Activated CD8-positive, alpha-beta T cell treated with anti-CD3 and anti-CD28 coated beads for 36 hours (primary cell): ENCODE results near the gene RPS18. TPM values are rescaled to one million over a fixed set of nuclear protein-coding genes. Genes with fewer than 3 reads are reported as not detected.
"Not testable (repeated sequence)": the region's sequence is repeated elsewhere in the genome, so short reads cannot be mapped to it uniquely, and the experiment has no call there.

Source experiments
- ATAC-seq: fragments of 200-7000 bp; cut with Tn5 transposase; one replicate; pipeline ENCODE4 v1.10.0; 2021; ENCODE audit warnings: mild to moderate bottlenecking, moderate library complexity
- CTCF ChIA-PET: fragments of 350-600 bp; sonication (Branson Sonifier 250); formaldehyde crosslinking; loops from one replicate; lab custom pipeline; 2021; ENCODE audit warnings: antibody characterized with exemption; lab: Charles Lee
- POLR2A ChIA-PET: fragments of 350-600 bp; sonication (Branson Sonifier 250); formaldehyde crosslinking; loops from one replicate; lab custom pipeline; 2021; ENCODE audit warnings: antibody characterized with exemption; lab: Charles Lee
- DNase-seq: peaks from one replicate; pipeline ENCODE4 v3.0.0-alpha.2; 2020
- H3K27ac Mint-ChIP-seq: one replicate; pipeline ENCODE4 v1.8.0; 2021; ENCODE audit warnings: mild to moderate bottlenecking, mixed read lengths
- H3K27me3 Mint-ChIP-seq: one replicate; pipeline ENCODE4 v1.8.0; 2021; ENCODE audit warnings: mixed read lengths
- H3K36me3 Mint-ChIP-seq: one replicate; pipeline ENCODE4 v1.8.0; 2021; ENCODE audit warnings: low read depth, mixed read lengths
- H3K4me1 Mint-ChIP-seq: one replicate; pipeline ENCODE4 v1.8.0; 2021; ENCODE audit warnings: low read depth, mixed read lengths
- H3K4me3 Mint-ChIP-seq: one replicate; pipeline ENCODE4 v1.8.0; 2021; ENCODE audit warnings: mild to moderate bottlenecking, moderate library complexity, mixed read lengths
- H3K9me3 Mint-ChIP-seq: one replicate; pipeline ENCODE4 v1.8.0; 2021; ENCODE audit warnings: mixed read lengths
- intact Hi-C: fragments of 100-400 bp; cut with micrococcal nuclease; formaldehyde crosslinking; loops from one replicate; pipeline ENCODE4 v1.10.0; 2022
- total RNA-seq, 2 experiments: library from RNA; stranded (reverse); gene quantifications; one replicate each; pipeline ENCODE4 v1.2.3, GENCODE V29; 2021
- TF ChIP-seq, protein P1 (sequence below): fragments of 200-600 bp; IDR thresholded peaks from one replicate; pipeline ENCODE4 v1.8.0; 2022; ENCODE audit warnings: antibody characterized with exemption, mild to moderate bottlenecking

The RPS18 gene
- total RNA-seq, 2 experiments from 2014 or later = 4,910 to 4,938 TPM

DNA sequence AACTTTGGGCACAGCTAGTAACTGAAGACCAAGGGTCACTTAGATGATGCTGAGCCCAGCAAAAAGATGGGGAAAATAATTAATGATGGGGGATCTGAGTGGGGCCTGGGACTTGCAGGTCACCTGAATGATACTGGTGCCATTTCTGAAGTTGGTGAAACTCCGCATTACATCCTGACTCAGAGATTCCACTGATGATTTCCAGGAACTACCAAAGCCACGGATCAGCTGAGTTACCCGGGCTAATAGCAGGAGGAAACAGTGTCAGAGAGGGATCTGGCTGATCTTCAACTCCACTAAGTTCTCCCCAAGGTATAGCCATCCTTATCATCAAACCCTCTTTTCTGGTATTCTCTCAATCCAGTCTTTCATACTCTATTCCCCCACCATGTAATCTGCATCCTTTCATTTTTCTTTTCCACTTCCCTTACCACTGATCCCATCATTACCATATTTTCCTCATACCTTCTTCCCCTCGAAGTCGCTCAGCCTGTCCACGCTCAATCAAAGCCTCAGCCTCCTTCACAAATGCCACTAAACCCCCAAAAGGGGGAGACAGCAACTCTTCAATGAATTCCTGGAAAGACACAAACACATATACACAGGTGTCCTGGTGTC, 20.4 kb upstream of the RPS18 start:
- intact Hi-C loops = no loop called here
- H3K4me1 Mint-ChIP-seq = peaks cover 34% of the 10 kb centered on the region
- no peak for ATAC-seq
- no peak for DNase-seq
- peaks cover 31% of the 10 kb centered on the region for H3K36me3 Mint-ChIP-seq
- H3K4me3 Mint-ChIP-seq = peak overlapping the region; percentile 16
- peak overlapping the region; percentile 63 for H3K27ac Mint-ChIP-seq
- TF ChIP-seq, protein P1, sequence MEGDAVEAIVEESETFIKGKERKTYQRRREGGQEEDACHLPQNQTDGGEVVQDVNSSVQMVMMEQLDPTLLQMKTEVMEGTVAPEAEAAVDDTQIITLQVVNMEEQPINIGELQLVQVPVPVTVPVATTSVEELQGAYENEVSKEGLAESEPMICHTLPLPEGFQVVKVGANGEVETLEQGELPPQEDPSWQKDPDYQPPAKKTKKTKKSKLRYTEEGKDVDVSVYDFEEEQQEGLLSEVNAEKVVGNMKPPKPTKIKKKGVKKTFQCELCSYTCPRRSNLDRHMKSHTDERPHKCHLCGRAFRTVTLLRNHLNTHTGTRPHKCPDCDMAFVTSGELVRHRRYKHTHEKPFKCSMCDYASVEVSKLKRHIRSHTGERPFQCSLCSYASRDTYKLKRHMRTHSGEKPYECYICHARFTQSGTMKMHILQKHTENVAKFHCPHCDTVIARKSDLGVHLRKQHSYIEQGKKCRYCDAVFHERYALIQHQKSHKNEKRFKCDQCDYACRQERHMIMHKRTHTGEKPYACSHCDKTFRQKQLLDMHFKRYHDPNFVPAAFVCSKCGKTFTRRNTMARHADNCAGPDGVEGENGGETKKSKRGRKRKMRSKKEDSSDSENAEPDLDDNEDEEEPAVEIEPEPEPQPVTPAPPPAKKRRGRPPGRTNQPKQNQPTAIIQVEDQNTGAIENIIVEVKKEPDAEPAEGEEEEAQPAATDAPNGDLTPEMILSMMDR = no peak
- no peaks in the 10 kb centered on the region for H3K27me3 Mint-ChIP-seq
- ChIA-PET CTCF (interaction anchor here (3.9 to 4.7 kb wide), 2 partner anchors 54 to 126 kb away, joined by 51 to 75 read pairs; partner anchors contain the start of genes RXRB and SLC39A7), POLR2A (interaction anchor here (0.6 to 5.2 kb wide), 9 partner anchors 9 to 170 kb away, joined by 3 to 53 read pairs (median 5); partner anchors contain the start of genes RING1, RPS18 and VPS52)
- no peaks in the 10 kb centered on the region for H3K9me3 Mint-ChIP-seq

DNA sequence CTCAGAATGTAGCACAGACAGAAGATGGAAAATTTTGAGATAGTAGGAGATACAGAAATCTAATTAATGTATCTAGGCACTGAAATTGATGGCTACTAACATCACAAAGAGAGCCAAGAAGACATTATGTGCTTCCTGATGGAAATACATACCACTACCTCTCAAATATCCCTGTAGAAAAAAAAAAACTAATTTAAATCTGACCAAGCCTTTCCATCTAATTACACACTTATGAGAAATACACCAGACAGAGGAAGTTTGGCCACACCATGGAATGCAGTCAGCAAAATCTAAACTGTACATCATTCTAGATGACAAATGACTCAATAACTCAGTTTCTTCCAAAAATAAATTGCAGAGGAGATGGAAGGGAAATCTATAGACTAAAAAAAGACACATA, 19.1 kb upstream of the RPS18 start:
- ATAC-seq (no peak), DNase-seq (no peak)
- intact Hi-C loops = no loop called here
- Mint-ChIP-seq H3K27ac (no peak overlapping the region), H3K36me3 (peaks cover 31% of the 10 kb centered on the region), H3K4me1 (peaks cover 34% of the 10 kb centered on the region), H3K27me3 (no peaks in the 10 kb centered on the region), H3K9me3 (no peaks in the 10 kb centered on the region), H3K4me3 (no peak overlapping the region)
- ChIA-PET CTCF (no interaction called here), POLR2A (no interaction called here)
- TF ChIP-seq, protein P1 = no peak

DNA sequence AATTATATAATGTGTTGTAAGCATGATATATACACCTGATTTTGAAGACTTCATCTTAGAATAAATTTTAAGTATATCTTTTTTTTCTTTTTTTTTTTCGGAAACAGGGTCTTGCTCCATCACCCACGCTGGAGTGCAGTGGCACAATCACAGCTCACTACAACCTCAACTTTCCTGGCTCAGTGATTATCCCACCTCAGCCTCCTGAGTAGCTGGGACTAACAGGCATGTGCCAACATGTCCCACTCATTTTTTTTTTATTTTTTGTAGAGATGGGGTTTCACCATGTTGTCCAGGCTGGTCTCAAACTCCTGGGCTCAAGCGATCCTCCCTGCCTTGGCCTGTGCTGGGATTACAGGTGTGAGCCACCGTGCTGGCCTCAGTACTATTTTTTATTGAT, 17.3 kb upstream of the RPS18 start:
- intact Hi-C loops = no loop called here
- no peak overlapping the region for H3K27ac Mint-ChIP-seq
- ATAC-seq (no peak), DNase-seq (no peak)
- ChIA-PET CTCF (no interaction called here), POLR2A (interaction anchor here (5.1 kb wide), 1 partner anchor 16 kb away, joined by 32 read pairs; the partner anchor contains the start of genes RPS18 and VPS52)
- peaks cover 35% of the 10 kb centered on the region for H3K36me3 Mint-ChIP-seq
- TF ChIP-seq, protein P1 = no peak
- no peaks in the 10 kb centered on the region for H3K9me3 Mint-ChIP-seq
- no peak overlapping the region for H3K4me3 Mint-ChIP-seq
- peaks cover 29% of the 10 kb centered on the region for H3K4me1 Mint-ChIP-seq
- H3K27me3 Mint-ChIP-seq = no peaks in the 10 kb centered on the region

DNA sequence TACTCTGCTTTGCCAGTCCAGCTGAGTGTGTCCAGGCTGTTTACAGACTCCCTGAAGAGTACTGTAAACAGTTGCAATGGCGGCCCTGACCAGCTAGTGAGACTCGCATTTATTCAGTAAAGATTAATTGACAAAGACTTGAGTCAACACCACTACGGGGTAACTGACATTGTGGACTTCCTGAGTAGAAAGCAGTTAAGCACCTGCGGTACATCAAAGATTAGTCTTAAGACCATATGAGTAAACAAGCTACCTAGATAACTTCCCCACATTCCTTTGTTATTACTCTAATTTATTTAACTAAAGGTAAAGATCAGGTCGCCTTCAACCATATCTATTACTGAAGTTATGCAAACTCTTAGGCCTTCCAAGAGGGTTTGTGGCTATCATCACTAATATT, 12.8 kb upstream of the RPS18 start:
- TF ChIP-seq, protein P1 = no peak
- DNase-seq (no peak), ATAC-seq (no peak)
- intact Hi-C loops = no loop called here
- Mint-ChIP-seq H3K36me3 (peaks cover 30% of the 10 kb centered on the region), H3K4me1 (peaks cover 9% of the 10 kb centered on the region), H3K9me3 (no peaks in the 10 kb centered on the region), H3K27me3 (no peaks in the 10 kb centered on the region), H3K4me3 (no peak overlapping the region), H3K27ac (no peak overlapping the region)
- POLR2A ChIA-PET = interaction anchor here (1.7 to 5.1 kb wide), 2 partner anchors 10 to 12 kb away, joined by 7 to 32 read pairs; partner anchors contain the start of genes RPS18 and VPS52
- CTCF ChIA-PET = no interaction called here

DNA sequence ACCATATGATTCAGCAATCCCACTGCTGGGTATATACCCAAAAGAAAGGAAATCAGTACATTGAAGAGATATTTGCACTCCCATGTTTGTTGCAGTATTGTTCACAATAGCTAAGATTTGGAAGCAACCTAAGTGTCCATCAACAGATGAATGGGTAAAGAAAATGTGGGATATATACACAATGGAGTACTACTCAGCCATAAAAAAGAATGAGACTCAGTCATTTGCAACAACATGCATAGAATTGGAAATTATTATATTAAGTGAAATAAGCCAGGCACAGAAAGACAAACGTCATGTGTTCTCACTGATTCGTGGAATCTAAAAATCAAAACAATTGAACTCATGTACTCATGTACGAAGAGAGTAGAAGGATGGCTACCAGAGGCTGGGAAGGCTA, 9.4 kb upstream of the RPS18 start:
- H3K27ac Mint-ChIP-seq, H3K9me3 Mint-ChIP-seq, DNase-seq, H3K27me3 Mint-ChIP-seq, intact Hi-C loops, H3K4me3 Mint-ChIP-seq, ATAC-seq: not testable (repeated sequence)
- peaks cover 42% of the 10 kb centered on the region for H3K36me3 Mint-ChIP-seq
- peaks cover 11% of the 10 kb centered on the region for H3K4me1 Mint-ChIP-seq
- ChIA-PET POLR2A (interaction anchor here (2.9 kb wide), 1 partner anchor 10 kb away, joined by 19 read pairs; the partner anchor contains the start of genes RPS18 and VPS52), CTCF (interaction anchor here (2.0 kb wide), 1 partner anchor 14 kb away, joined by 9 read pairs; no protein-coding TSS in a partner anchor)
